ENCODE measurements around the gene MTNR1A. TPM values are rescaled to one million over a fixed set of nuclear protein-coding genes. Genes with fewer than 3 reads are reported as not detected.

The MTNR1A gene
- total and polyA plus RNA-seq, 2 donors (not counting 3 experiments of a cell fraction or from before 2014, with no cell fraction given): not detected

- FAIRE-seq: peak; percentile 82
- TF ChIP-seq POLR2A (IDR thresholded peaks at IDR 0.05; ENCODE audit: low read depth, low read length): no peak
- TF ChIP-seq CTCF (IDR thresholded peaks at IDR 0.05; ENCODE audit: extremely low read depth in 1 of 2, insufficient read depth in 1 of 2, low read depth in 1 of 2, low read length in 2 of 2): peak; percentile 66 to 72
- no peak for TF ChIP-seq GATA2 (IDR thresholded peaks at IDR 0.05; ENCODE audit: insufficient read depth, insufficient read length, low read depth, low read length)
- TF ChIP-seq, protein P1, sequence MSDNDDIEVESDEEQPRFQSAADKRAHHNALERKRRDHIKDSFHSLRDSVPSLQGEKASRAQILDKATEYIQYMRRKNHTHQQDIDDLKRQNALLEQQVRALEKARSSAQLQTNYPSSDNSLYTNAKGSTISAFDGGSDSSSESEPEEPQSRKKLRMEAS (IDR thresholded peaks at IDR 0.05; ENCODE audit: insufficient read depth, insufficient read length): no peak
- no peak for TF ChIP-seq EZH2 (IDR thresholded peaks at IDR 0.05; ENCODE audit: borderline replicate concordance, low read depth, low read length, severe bottlenecking)
- no peak for TF ChIP-seq POLR2AphosphoS5 (IDR thresholded peaks at IDR 0.05; ENCODE audit: insufficient read depth, low read depth, low read length)
- no TSS peak for BruUV-seq (replicated peaks)
- Histone ChIP-seq H3K4me2 (ENCODE audit: insufficient read depth, low read length) (no peak overlapping the region), H3K36me3 (ENCODE audit: control insufficient read depth in 2 of 2, extremely low read depth in 1 of 2, insufficient read depth in 2 of 2, low read length in 2 of 2) (no peaks in the 10 kb centered on the region), H3K27ac (ENCODE audit: insufficient read depth, low read depth, low read length) (no peak overlapping the region), H3K4me3 (replicated peaks in 1 of 3; ENCODE audit: insufficient read depth in 1 of 3, low read depth in 1 of 3, low read length in 3 of 3) (no peak overlapping the region), H2AFZ (ENCODE audit: low read depth, low read length) (no peak overlapping the region), H3K9me1 (replicated peaks; ENCODE audit: control insufficient read depth, extremely low read depth, insufficient read depth, low read length) (no peaks in the 10 kb centered on the region), H3K9me3 (replicated peaks; ENCODE audit: control insufficient read depth, insufficient read depth, low read length) (no peaks in the 10 kb centered on the region), H3K4me1 (ENCODE audit: control insufficient read depth, extremely low read depth, insufficient read depth, low read length) (no peaks in the 10 kb centered on the region), H4K20me1 (replicated peaks; ENCODE audit: control insufficient read depth, extremely low read depth, insufficient read depth, low read length) (no peaks in the 10 kb centered on the region), H3K27me3 (ENCODE audit: control insufficient read depth in 2 of 2, insufficient read depth in 2 of 2, low read length in 2 of 2) (no peaks in the 10 kb centered on the region), H3K9ac (replicated peaks; ENCODE audit: extremely low read depth, insufficient read depth, low read length) (no peak overlapping the region), H3K79me2 (ENCODE audit: control insufficient read depth, insufficient read depth, low read length) (no peaks in the 10 kb centered on the region)
- dilution Hi-C loops (cut with MboI; ENCODE audit: extremely low pct_ligation_motif_present, low sequenced_read_pairs): no loop called here
- intact Hi-C loops (cut with micrococcal nuclease): loop anchor here (1.0 kb wide), 3 partner anchors 114 to 519 kb away; no protein-coding TSS in a partner anchor
- ChIA-PET CTCF (interaction anchor here (1.0 to 2.4 kb wide), 5 partner anchors 10 to 549 kb away, joined by 3 to 37 read pairs (median 4); partner anchors contain the start of gene TLR3), POLR2A (no interaction called here)
- DNase-seq (ENCODE audit: low read depth, low spot score): peak; percentile 38
These were observed 32.1 kb upstream of the MTNR1A start for GRCh38 chr4:186587416-186588018.

All from endothelial cell of umbilical vein (primary cell).